ENCODE results near the gene ITGAV. TPM values are rescaled to one million over a fixed set of nuclear protein-coding genes. Genes with fewer than 3 reads are reported as not detected.

Gene ITGAV
- total RNA-seq, 4 donors from 2014 or later = 66.7 to 132 (median 87.2) TPM

GRCh38 chr2:186709529-186710450 lies 119.9 kb downstream of the ITGAV start:
- no peak overlapping the region for H3K4me3 ChIP-seq
- TF ChIP-seq EP300 (IDR thresholded peaks at IDR 0.05) = no peak
- TF ChIP-seq CTCF (IDR thresholded peaks at IDR 0.05) = no peak
- no peak for TF ChIP-seq POLR2A (IDR thresholded peaks at IDR 0.05)
- TF ChIP-seq POLR2AphosphoS5 (IDR thresholded peaks at IDR 0.05) = no peak
- H3K27ac ChIP-seq = no peak overlapping the region
- no peaks in the 10 kb centered on the region for H3K27me3 ChIP-seq
- DNase-seq (ENCODE audit: low spot score in 2 of 2) = no peak
- no peaks in the 10 kb centered on the region for H3K36me3 ChIP-seq
- no peaks in the 10 kb centered on the region for H3K9me3 ChIP-seq
- 93% methylated on average over 6 of the region's 6 CpGs for WGBS
- H3K4me1 ChIP-seq = no peaks in the 10 kb centered on the region

GRCh38 chr2:186713691-186714090 lies 123.8 kb downstream of the ITGAV start:
- H3K9me3 ChIP-seq = no peaks in the 10 kb centered on the region
- no peak overlapping the region for H3K27ac ChIP-seq
- no peak for DNase-seq (ENCODE audit: low spot score in 2 of 2)
- H3K27me3 ChIP-seq = no peaks in the 10 kb centered on the region
- H3K4me1 ChIP-seq = no peaks in the 10 kb centered on the region
- 72% methylated on average over 1 of the region's 1 CpG for WGBS
- TF ChIP-seq EP300 (IDR thresholded peaks at IDR 0.05) (no peak), POLR2AphosphoS5 (IDR thresholded peaks at IDR 0.05) (no peak), POLR2A (IDR thresholded peaks at IDR 0.05) (no peak), CTCF (IDR thresholded peaks at IDR 0.05) (no peak)
- H3K36me3 ChIP-seq = no peaks in the 10 kb centered on the region
- no peak overlapping the region for H3K4me3 ChIP-seq

GRCh38 chr2:186714611-186715010 lies 124.8 kb downstream of the ITGAV start:
- WGBS = 83% methylated on average over 2 of the region's 2 CpGs
- Histone ChIP-seq H3K4me3 (no peak overlapping the region), H3K4me1 (no peaks in the 10 kb centered on the region), H3K27me3 (no peaks in the 10 kb centered on the region), H3K27ac (no peak overlapping the region), H3K9me3 (no peaks in the 10 kb centered on the region), H3K36me3 (no peaks in the 10 kb centered on the region)
- DNase-seq (ENCODE audit: low spot score in 2 of 2) = no peak
- no peak for TF ChIP-seq CTCF (IDR thresholded peaks at IDR 0.05)
- no peak for TF ChIP-seq POLR2AphosphoS5 (IDR thresholded peaks at IDR 0.05)
- TF ChIP-seq EP300 (IDR thresholded peaks at IDR 0.05) = no peak
- TF ChIP-seq POLR2A (IDR thresholded peaks at IDR 0.05) = no peak

- H3K9me3 ChIP-seq = no peaks in the 10 kb centered on the region
- H3K27me3 ChIP-seq = no peaks in the 10 kb centered on the region
- WGBS = 93% methylated on average over 1 of the region's 1 CpG
- no peak overlapping the region for H3K4me3 ChIP-seq
- H3K4me1 ChIP-seq = no peaks in the 10 kb centered on the region
- TF ChIP-seq POLR2AphosphoS5 (IDR thresholded peaks at IDR 0.05) (no peak), POLR2A (IDR thresholded peaks at IDR 0.05) (no peak), CTCF (IDR thresholded peaks at IDR 0.05) (no peak), EP300 (IDR thresholded peaks at IDR 0.05) (no peak)
- no peaks in the 10 kb centered on the region for H3K36me3 ChIP-seq
- no peak overlapping the region for H3K27ac ChIP-seq
- no peak for DNase-seq (ENCODE audit: low spot score in 2 of 2)
Measured at GRCh38 chr2:186716004-186716403, 126.1 kb downstream of the ITGAV start.

- H3K9me3 ChIP-seq = no peaks in the 10 kb centered on the region
- H3K27ac ChIP-seq = no peak overlapping the region
- 72% methylated on average over 2 of the region's 2 CpGs for WGBS
- TF ChIP-seq CTCF (IDR thresholded peaks at IDR 0.05) (no peak), POLR2A (IDR thresholded peaks at IDR 0.05) (no peak), EP300 (IDR thresholded peaks at IDR 0.05) (no peak), POLR2AphosphoS5 (IDR thresholded peaks at IDR 0.05) (no peak)
- no peak overlapping the region for H3K4me3 ChIP-seq
- no peaks in the 10 kb centered on the region for H3K27me3 ChIP-seq
- no peaks in the 10 kb centered on the region for H3K4me1 ChIP-seq
- H3K36me3 ChIP-seq = no peaks in the 10 kb centered on the region
- no peak for DNase-seq (ENCODE audit: low spot score in 2 of 2)
Measured at GRCh38 chr2:186716899-186717298, 127.0 kb downstream of the ITGAV start.

Data from suprapubic skin (tissue), 4 donors.